Stimulated activated CD8-positive, alpha-beta memory T cell treated with anti-CD3 and anti-CD28 coated beads, Interleukin-12 subunit alpha, Interleukin-12 subunit beta, amount 100 ng/mL, for 24 hours (primary cell): ENCODE measurements around the gene SLC22A13.
"Not testable (repeated sequence)": the region's sequence is repeated elsewhere in the genome, so short reads cannot be mapped to it uniquely, and the experiment has no call there.

Experiments
- DNase-seq: peaks from one replicate; pipeline ENCODE4 v3.0.0-alpha.2; 2020; ENCODE audit errors: extremely low read depth

SLC22A13 gene

GRCh38 chr3:38264779-38265178, 833 bp upstream of the SLC22A13 start:
- DNase-seq, result no peak

GRCh38 chr3:38266810-38267209, 1.2 kb downstream of the SLC22A13 start:
- no peak for DNase-seq

- no peak for DNase-seq
Observed at GRCh38 chr3:38267662-38268061, 2.0 kb downstream of the SLC22A13 start.

GRCh38 chr3:38268087-38268486, 2.5 kb downstream of the SLC22A13 start:
- DNase-seq, result no peak

GRCh38 chr3:38268522-38268921, 2.9 kb downstream of the SLC22A13 start:
- DNase-seq, result no peak

- no peak for DNase-seq
Observed at GRCh38 chr3:38270606-38271005, 5.0 kb downstream of the SLC22A13 start.

GRCh38 chr3:38271553-38271952, 5.9 kb downstream of the SLC22A13 start:
- DNase-seq, result no peak

GRCh38 chr3:38274864-38275649, 9.4 kb downstream of the SLC22A13 start:
- DNase-seq, result no peak

- DNase-seq, result no peak
Observed at GRCh38 chr3:38275658-38276057, 10.0 kb downstream of the SLC22A13 start.

- no peak for DNase-seq
Observed at GRCh38 chr3:38276081-38276916, 10.7 kb downstream of the SLC22A13 start.

GRCh38 chr3:38276917-38277630, 11.5 kb downstream of the SLC22A13 start:
- no peak for DNase-seq

- no peak for DNase-seq
Observed at GRCh38 chr3:38278841-38279240, 13.2 kb downstream of the SLC22A13 start.

- DNase-seq, result no peak
Observed at GRCh38 chr3:38281895-38282686, 16.5 kb downstream of the SLC22A13 start, which contains the start of gene SLC22A14. Gene SLC22A14, plus strand, starts transcription at chr3:38282294. Its CDS starts 23,733 bp downstream, at chr3:38306027.

GRCh38 chr3:38283810-38284755, 18.5 kb downstream of the SLC22A13 start:
- no peak for DNase-seq

- DNase-seq, result no peak
Observed at GRCh38 chr3:38284756-38285150, 19.1 kb downstream of the SLC22A13 start.

- DNase-seq, result not testable (repeated sequence)
Observed at GRCh38 chr3:38289286-38290217, 23.9 kb downstream of the SLC22A13 start.

GRCh38 chr3:38297053-38297452, 31.4 kb downstream of the SLC22A13 start:
- not testable (repeated sequence) for DNase-seq

- DNase-seq, result no peak
Observed at GRCh38 chr3:38297537-38297936, 31.9 kb downstream of the SLC22A13 start.
